Renal cortex interstitium (tissue), 11 donors: Measurements from ENCODE around the gene SPECC1. TPM values are rescaled to one million over a fixed set of nuclear protein-coding genes. Genes with fewer than 3 reads are reported as not detected.
"Not testable (repeated sequence)": the region's sequence is repeated elsewhere in the genome, so short reads cannot be mapped to it uniquely, and the experiment has no call there.

ENCODE experiments used
- DNase-seq, 11 donors: peaks; one replicate each; pipeline ENCODE4 v3.0.0-alpha.2; 2013; ENCODE audit warnings: low read depth in 9 of 11, low spot score in 4 of 11; ENCODE audit errors: extremely low read depth in 1 of 11
- polyA plus RNA-seq, 3 donors: library from polyadenylated mRNA; unstranded; fragments of 120-200 nt; gene quantifications; one replicate each; pipeline ENCODE4 v1.2.1, GENCODE V29; 2013; ENCODE audit not compliant: insufficient read length in 3 of 3

Gene SPECC1
- polyA plus RNA-seq, 3 donors: 13.2 to 18.8 (median 17.0) TPM

- DNase-seq: no peak
Measured at GRCh38 chr17:20086416-20087076, 77.4 kb downstream of the SPECC1 start.

GRCh38 chr17:20087538-20088250 is 78.5 kb downstream of the SPECC1 start:
- DNase-seq: no peak

GRCh38 chr17:20089756-20090547 is 80.8 kb downstream of the SPECC1 start:
- no peak for DNase-seq

- peak in 9 of 11 donors; percentile 36 to 66 (median 55) for DNase-seq
Measured at GRCh38 chr17:20091174-20092029, 82.2 kb downstream of the SPECC1 start.

- DNase-seq: no peak
Measured at GRCh38 chr17:20092261-20092867, 83.2 kb downstream of the SPECC1 start.

- no peak for DNase-seq
Measured at GRCh38 chr17:20092973-20093626, 83.9 kb downstream of the SPECC1 start.

GRCh38 chr17:20094777-20095176 is 85.6 kb downstream of the SPECC1 start:
- no peak for DNase-seq

GRCh38 chr17:20095336-20096080 is 86.3 kb downstream of the SPECC1 start:
- peak; percentile 50 to 80 (median 71) for DNase-seq

- no peak for DNase-seq
Measured at GRCh38 chr17:20096430-20096829, 87.3 kb downstream of the SPECC1 start.

- DNase-seq: no peak
Measured at GRCh38 chr17:20097330-20097729, 88.2 kb downstream of the SPECC1 start.

GRCh38 chr17:20098314-20098713 is 89.2 kb downstream of the SPECC1 start:
- DNase-seq: no peak

GRCh38 chr17:20100806-20101205 is 91.6 kb downstream of the SPECC1 start:
- DNase-seq: not testable (repeated sequence)

- DNase-seq: no peak
Measured at GRCh38 chr17:20103454-20104446, 94.6 kb downstream of the SPECC1 start.

GRCh38 chr17:20105539-20106280 is 96.6 kb downstream of the SPECC1 start:
- DNase-seq: no peak

GRCh38 chr17:20106446-20106845 is 97.3 kb downstream of the SPECC1 start:
- DNase-seq: not testable (repeated sequence)

- no peak for DNase-seq
Measured at GRCh38 chr17:20109076-20109475, 99.9 kb downstream of the SPECC1 start.
